Measurements from ENCODE around the gene PNMA8A. TPM values are rescaled to one million over a fixed set of nuclear protein-coding genes. Genes with fewer than 3 reads are reported as not detected.

PNMA8A gene
- total RNA-seq, 6 experiments from 2014 or later, result 0.06 to 0.26 (median 0.23) TPM; not detected in 2

GRCh38 chr19:46481947-46482346 is 10.6 kb upstream of the PNMA8A start:
- WGBS (ENCODE audit: insufficient coverage, low coverage, low lambda C conversion rate, missing lambda C conversion rate), result 46% methylated on average over 5 of the region's 5 CpGs
- ATAC-seq (no peak), DNase-seq (no peak)
- intact Hi-C loops (cut with DNase I), result no loop called here
- Histone ChIP-seq H3K27ac (no peak overlapping the region), H3K4me1 (no peaks in the 10 kb centered on the region), H3K4me3 (no peak overlapping the region), H3K9me3 (no peaks in the 10 kb centered on the region), H3K36me3 (no peaks in the 10 kb centered on the region), H3K27me3 (no peaks in the 10 kb centered on the region)
- no peak for TF ChIP-seq POLR2A (IDR thresholded peaks at IDR 0.05)
- TF ChIP-seq CTCF (IDR thresholded peaks at IDR 0.05), result no peak

GRCh38 chr19:46481223-46481848 is 10.0 kb upstream of the PNMA8A start:
- Histone ChIP-seq H3K4me1 (no peaks in the 10 kb centered on the region), H3K4me3 (no peak overlapping the region), H3K27ac (no peak overlapping the region), H3K36me3 (no peaks in the 10 kb centered on the region), H3K9me3 (no peaks in the 10 kb centered on the region), H3K27me3 (no peaks in the 10 kb centered on the region)
- ATAC-seq (no peak), DNase-seq (no peak)
- intact Hi-C loops (cut with DNase I), result no loop called here
- 50% methylated on average over 16 of the region's 16 CpGs for WGBS (ENCODE audit: insufficient coverage, low coverage, low lambda C conversion rate, missing lambda C conversion rate)
- no peak for TF ChIP-seq POLR2A (IDR thresholded peaks at IDR 0.05)
- TF ChIP-seq CTCF (IDR thresholded peaks at IDR 0.05), result no peak

GRCh38 chr19:46480415-46480814 is 9.1 kb upstream of the PNMA8A start:
- TF ChIP-seq CTCF (IDR thresholded peaks at IDR 0.05) (no peak), POLR2A (IDR thresholded peaks at IDR 0.05) (no peak)
- intact Hi-C loops (cut with DNase I), result no loop called here
- H3K9me3 ChIP-seq, result no peaks in the 10 kb centered on the region
- no peak overlapping the region for H3K4me3 ChIP-seq
- no peak for ATAC-seq
- no peaks in the 10 kb centered on the region for H3K27me3 ChIP-seq
- DNase-seq, result no peak
- no peaks in the 10 kb centered on the region for H3K36me3 ChIP-seq
- no peaks in the 10 kb centered on the region for H3K4me1 ChIP-seq
- no peak overlapping the region for H3K27ac ChIP-seq
- WGBS (ENCODE audit: insufficient coverage, low coverage, low lambda C conversion rate, missing lambda C conversion rate), result 31% methylated on average over 12 of the region's 12 CpGs

- 27% methylated on average over 4 of the region's 4 CpGs for WGBS (ENCODE audit: insufficient coverage, low coverage, low lambda C conversion rate, missing lambda C conversion rate)
- intact Hi-C loops (cut with DNase I), result no loop called here
- no peak for TF ChIP-seq CTCF (IDR thresholded peaks at IDR 0.05)
- TF ChIP-seq POLR2A (IDR thresholded peaks at IDR 0.05), result no peak
- DNase-seq (no peak), ATAC-seq (no peak)
- H3K27ac ChIP-seq, result no peak overlapping the region
- no peak overlapping the region for H3K4me3 ChIP-seq
- no peaks in the 10 kb centered on the region for H3K9me3 ChIP-seq
- no peaks in the 10 kb centered on the region for H3K36me3 ChIP-seq
- H3K4me1 ChIP-seq, result no peaks in the 10 kb centered on the region
- peaks cover 0 to 5% of the 10 kb centered on the region in 2 donors for H3K27me3 ChIP-seq
Measured at GRCh38 chr19:46478356-46478986, 7.1 kb upstream of the PNMA8A start.

Measured in right lobe of liver (tissue), 6 donors.